GM12875 (cell line): ENCODE measurements around the gene DDR2.

Source experiments
- H3K4me3 ChIP-seq: one replicate; pipeline ENCODE4 v1.5.1; 2011; ENCODE audit warnings: low read depth, low read length, control low read depth
- CTCF ChIP-seq: IDR thresholded peaks from 2 replicates; pipeline ENCODE4 v1.5.1; 2011; ENCODE audit warnings: low read depth, mild to moderate bottlenecking, control low read depth, inconsistent platforms, low read length, moderate library complexity, borderline replicate concordance; ENCODE audit not compliant: insufficient read depth

The DDR2 gene

GRCh38 chr1:162645666-162646065, 13.4 kb downstream of the DDR2 start:
- TF ChIP-seq CTCF, result no peak
- H3K4me3 ChIP-seq, result no peak overlapping the region

- no peak overlapping the region for H3K4me3 ChIP-seq
- TF ChIP-seq CTCF, result no peak
These were observed 17.3 kb downstream of the DDR2 start for GRCh38 chr1:162649583-162649982.

GRCh38 chr1:162654915-162655620, 22.8 kb downstream of the DDR2 start:
- H3K4me3 ChIP-seq, result no peak overlapping the region
- no peak for TF ChIP-seq CTCF

- no peak for TF ChIP-seq CTCF
- H3K4me3 ChIP-seq, result no peak overlapping the region
These were observed 24.0 kb downstream of the DDR2 start for GRCh38 chr1:162656266-162656665.

DNA sequence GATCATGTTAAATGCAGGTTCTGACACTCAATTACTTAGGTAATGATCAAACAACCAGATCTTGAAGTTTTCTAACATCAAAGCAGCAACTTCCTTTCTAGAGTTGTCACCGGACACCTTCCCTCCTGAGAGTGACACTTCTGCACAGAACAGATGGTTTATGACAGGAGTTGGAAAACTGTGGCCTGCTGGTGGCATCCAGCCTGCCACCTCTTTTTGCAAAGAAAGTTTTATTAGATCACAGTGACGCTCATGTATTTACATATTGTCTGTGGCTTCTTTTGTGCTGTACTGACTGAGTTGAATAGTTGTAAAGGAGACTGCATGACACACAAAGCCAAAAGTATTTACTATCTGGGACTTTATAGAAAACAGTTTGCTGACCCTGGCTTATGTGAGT, 28.3 kb downstream of the DDR2 start:
- H3K4me3 ChIP-seq, result no peak overlapping the region
- no peak for TF ChIP-seq CTCF

DNA sequence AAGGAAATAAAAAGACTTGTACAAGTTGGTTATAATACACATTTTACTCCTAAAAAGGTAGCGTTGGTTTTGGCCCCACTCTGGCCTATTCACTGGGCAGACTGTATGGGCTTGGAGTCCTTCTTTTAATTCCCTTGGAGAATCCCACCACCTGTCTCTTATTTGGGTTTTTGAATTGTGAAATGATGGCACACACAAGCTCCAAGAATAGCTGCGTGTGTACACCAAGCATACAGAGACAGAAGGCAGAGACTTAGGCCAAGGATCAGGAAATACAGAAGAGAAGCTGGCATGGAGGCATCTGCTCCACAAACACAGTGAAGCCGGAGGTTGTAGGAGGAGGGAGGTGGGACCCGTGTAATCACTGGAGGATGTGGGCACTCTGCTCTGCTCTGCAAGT, 29.1 kb downstream of the DDR2 start:
- no peak for TF ChIP-seq CTCF
- H3K4me3 ChIP-seq, result no peak overlapping the region

- H3K4me3 ChIP-seq, result no peak overlapping the region
- no peak for TF ChIP-seq CTCF
These were observed 29.7 kb downstream of the DDR2 start for GRCh38 chr1:162662013-162662412.
